NOMO-1 (cell line): Measurements from ENCODE around the gene COQ8B.
"Not testable (repeated sequence)": the region's sequence is repeated elsewhere in the genome, so short reads cannot be mapped to it uniquely, and the experiment has no call there.

Experiments used
- DNase-seq, 2 experiments: peaks; one replicate each; lab custom pipeline; 2025; ENCODE audit not compliant: unreplicated experiment in 2 of 2; lab: John Stamatoyannopoulos, UW

Gene COQ8B

GRCh38 chr19:40742886-40743285 is 26.2 kb upstream of the COQ8B start:
- DNase-seq, result no peak

- DNase-seq, result no peak
Measured at GRCh38 chr19:40742477-40742876, 25.8 kb upstream of the COQ8B start.

- DNase-seq, result no peak
Measured at GRCh38 chr19:40741527-40742390, 25.1 kb upstream of the COQ8B start.

GRCh38 chr19:40740747-40741146 is 24.1 kb upstream of the COQ8B start:
- no peak for DNase-seq

GRCh38 chr19:40739871-40740703 is 23.4 kb upstream of the COQ8B start:
- no peak for DNase-seq

GRCh38 chr19:40739030-40739839 is 22.5 kb upstream of the COQ8B start:
- DNase-seq, result no peak

GRCh38 chr19:40737102-40737644 is 20.5 kb upstream of the COQ8B start:
- no peak for DNase-seq

GRCh38 chr19:40736661-40737060 is 20.0 kb upstream of the COQ8B start:
- DNase-seq, result no peak

- DNase-seq, result no peak
Measured at GRCh38 chr19:40735013-40735771, 18.5 kb upstream of the COQ8B start.

GRCh38 chr19:40733149-40733548 is 16.5 kb upstream of the COQ8B start:
- no peak for DNase-seq

- DNase-seq, result not testable (repeated sequence)
Measured at GRCh38 chr19:40732304-40732703, 15.6 kb upstream of the COQ8B start.

GRCh38 chr19:40730065-40730464 is 13.4 kb upstream of the COQ8B start:
- not testable (repeated sequence) for DNase-seq

GRCh38 chr19:40726279-40726678 is 9.6 kb upstream of the COQ8B start:
- no peak for DNase-seq

GRCh38 chr19:40724855-40725254 is 8.2 kb upstream of the COQ8B start:
- no peak for DNase-seq

- DNase-seq, result no peak
Measured at GRCh38 chr19:40724315-40724714, 7.6 kb upstream of the COQ8B start.

GRCh38 chr19:40723661-40724254 is 7.1 kb upstream of the COQ8B start:
- no peak for DNase-seq

GRCh38 chr19:40721936-40722661 is 5.4 kb upstream of the COQ8B start:
- DNase-seq, result no peak

- DNase-seq, result no peak
Measured at GRCh38 chr19:40721140-40721486, 4.4 kb upstream of the COQ8B start.

GRCh38 chr19:40719414-40719894 is 2.8 kb upstream of the COQ8B start:
- no peak for DNase-seq
